GM19025 (cell line): ENCODE results near the gene PUSL1.

Source experiments
- ATAC-seq: cut with Tn5 transposase; IDR thresholded peaks from one replicate; pipeline ENCODE4 v1.9.1; 2021; ENCODE audit warnings: mild to moderate bottlenecking, low read depth, moderate library complexity; ENCODE audit not compliant: unreplicated experiment

The PUSL1 gene

GRCh38 chr1:1307923-1308755, at the start of gene PUSL1, which contains the start of gene ACAP3:
Gene PUSL1, plus strand, starts transcription at chr1:1308597. Its CDS starts 47 bp downstream, at chr1:1308644.
Gene ACAP3, minus strand, starts transcription at chr1:1307930. Its CDS starts 115 bp downstream, at chr1:1307815.
- peak; percentile 59 for ATAC-seq

DNA sequence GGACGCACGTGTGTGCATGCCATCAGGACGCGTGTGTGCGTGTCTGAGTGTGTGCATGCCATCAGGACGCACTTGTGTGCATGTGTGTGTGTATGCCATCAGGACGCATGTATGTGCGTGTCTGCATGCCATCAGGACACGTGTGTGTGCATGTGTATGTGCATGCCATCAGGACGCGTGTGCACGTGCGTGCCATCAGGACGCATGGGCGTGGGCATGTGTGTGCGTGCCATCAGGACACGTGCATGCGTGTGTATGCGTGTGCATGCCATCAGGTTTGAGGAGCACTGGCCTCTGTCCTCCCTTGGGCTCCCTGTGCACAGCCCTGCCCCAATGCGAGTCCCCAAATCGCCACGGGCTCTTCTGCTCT, 49.3 kb upstream of the PUSL1 start:
- no peak for ATAC-seq

- no peak for ATAC-seq
Observed at GRCh38 chr1:1259540-1259939, 48.9 kb upstream of the PUSL1 start.

- no peak for ATAC-seq
Observed at GRCh38 chr1:1259951-1260600, 48.3 kb upstream of the PUSL1 start.

GRCh38 chr1:1260843-1261560, 47.4 kb upstream of the PUSL1 start:
- ATAC-seq = no peak

- ATAC-seq = no peak
Observed at GRCh38 chr1:1262071-1262470, 46.3 kb upstream of the PUSL1 start.

DNA sequence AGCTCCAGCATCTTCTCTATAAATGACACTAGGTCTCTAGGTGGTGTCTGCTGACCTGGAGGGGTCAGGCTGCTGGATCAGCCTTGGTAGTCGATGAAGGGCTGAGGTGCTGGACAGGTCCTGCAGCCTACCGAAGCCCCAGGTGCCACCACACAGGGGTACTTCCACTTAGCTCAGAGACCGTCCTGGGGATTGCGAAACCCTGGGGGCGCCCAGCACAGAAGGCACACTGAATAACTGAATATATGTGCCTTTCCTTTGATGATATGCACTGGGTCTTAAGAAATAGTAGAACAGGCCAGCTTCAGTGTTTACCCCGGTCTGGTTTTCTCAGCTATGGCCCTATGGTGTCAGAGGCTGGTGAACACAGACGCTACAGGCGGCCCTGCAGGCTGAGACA, 45.6 kb upstream of the PUSL1 start:
- no peak for ATAC-seq

DNA sequence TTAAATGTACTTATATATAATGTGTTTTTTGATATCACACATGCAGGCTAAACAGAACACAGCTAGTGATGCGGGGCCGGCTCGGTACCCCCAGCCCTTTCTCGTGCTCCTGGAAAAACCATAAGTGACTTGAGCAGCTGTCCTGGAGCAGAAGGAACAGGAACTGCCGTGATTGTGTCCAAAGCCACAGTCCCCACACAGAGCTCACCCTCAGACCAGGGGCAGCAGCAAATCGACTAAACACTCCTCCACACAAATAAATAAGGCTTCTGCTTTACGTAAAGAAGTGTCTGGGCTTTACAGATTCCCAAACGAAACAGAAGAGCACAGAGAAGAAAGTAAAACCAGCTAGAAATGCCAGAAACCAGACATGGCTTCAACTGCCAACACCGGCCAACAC, 44.4 kb upstream of the PUSL1 start:
- ATAC-seq = no peak

GRCh38 chr1:1264868-1265272, 43.5 kb upstream of the PUSL1 start:
- no peak for ATAC-seq

GRCh38 chr1:1267488-1268283, 40.7 kb upstream of the PUSL1 start:
- no peak for ATAC-seq

DNA sequence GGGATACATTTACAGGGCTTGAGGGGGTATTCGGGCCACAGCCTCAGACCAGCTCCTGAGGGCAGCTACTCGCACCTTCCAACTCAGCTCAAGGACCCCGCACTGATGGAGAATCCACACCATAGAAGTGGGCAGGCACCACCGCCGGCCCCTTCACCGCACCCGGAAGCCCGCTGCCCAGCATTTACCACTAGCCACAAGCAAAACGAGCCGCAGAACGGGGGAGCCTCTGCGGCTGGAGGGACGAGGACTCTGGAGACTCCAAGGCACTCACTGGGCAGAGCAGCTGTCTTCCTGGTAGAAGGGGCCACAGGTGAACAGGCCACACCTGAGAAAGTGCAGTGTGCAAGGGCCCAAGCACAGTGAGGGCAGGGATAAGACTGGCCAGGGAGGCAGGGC, 40.1 kb upstream of the PUSL1 start:
- ATAC-seq = no peak

DNA sequence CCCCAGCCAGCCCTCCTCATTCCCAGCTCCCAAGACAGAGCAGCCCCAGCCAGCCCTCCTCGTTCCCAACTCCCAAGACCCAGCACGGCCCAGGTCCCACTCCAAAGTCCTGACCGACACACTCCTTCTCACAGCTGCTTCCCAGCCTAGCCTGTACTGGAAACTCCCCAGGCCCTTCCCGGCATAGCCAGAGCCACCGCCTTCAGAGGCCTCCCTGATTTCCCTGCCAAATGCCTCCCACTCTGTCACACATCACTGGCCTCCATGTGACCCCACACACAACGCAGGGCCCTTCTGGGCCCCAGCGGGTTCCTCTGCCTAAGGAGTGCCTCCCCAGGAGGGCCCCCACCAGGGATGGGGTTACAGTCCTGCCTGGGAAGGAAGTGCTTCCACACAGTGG, 37.6 kb upstream of the PUSL1 start:
- no peak for ATAC-seq

- no peak for ATAC-seq
Observed at GRCh38 chr1:1272341-1273208, 35.8 kb upstream of the PUSL1 start.

GRCh38 chr1:1273209-1273511, 35.2 kb upstream of the PUSL1 start:
- peak; percentile 10 for ATAC-seq

DNA sequence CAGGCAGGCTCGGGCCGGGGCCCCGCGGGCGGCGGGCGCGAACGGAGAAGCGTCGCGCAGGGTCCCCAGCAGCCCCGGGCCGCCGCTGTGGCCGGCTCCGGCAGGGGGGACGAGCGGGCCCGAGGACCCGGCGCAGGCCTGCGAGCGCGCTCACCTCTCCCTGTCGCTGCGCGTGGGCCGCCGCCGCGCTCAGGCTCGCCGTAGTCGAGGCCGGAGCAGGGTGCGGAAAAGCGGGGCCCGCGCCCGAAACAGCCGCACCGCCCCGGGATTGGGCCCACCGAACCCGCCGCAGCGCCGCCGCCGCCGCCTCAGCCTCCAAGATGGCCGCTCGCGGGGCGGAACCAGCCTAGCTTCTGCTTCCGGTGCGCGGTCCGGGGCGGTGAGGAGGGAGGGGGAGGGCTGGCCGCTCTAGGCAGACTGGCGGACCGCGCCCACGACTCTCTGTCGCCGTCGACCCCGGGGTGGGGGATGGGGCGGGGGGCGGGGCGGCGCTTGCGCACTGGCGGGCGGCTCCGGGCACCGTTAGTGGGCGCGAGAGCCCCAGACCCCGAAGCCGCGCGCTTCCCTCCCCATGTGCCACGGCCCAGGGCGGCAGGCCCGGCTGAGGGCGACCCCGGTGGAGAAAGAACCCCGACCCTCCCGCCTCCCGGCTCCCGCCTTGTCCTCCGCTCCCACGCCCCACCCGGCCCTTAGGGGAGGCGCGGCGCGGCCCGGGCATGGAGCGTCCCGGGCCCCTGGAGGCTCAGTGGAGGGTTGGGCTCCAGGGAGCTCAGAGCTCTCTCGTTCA, 34.7 kb upstream of the PUSL1 start, which contains the start of gene UBE2J2:
Gene UBE2J2, minus strand, starts transcription at position 343 of the 787 bp plus-strand sequence. CDS start 5,862 bp downstream, outside the sequence.
- ATAC-seq = peak; percentile 93

DNA sequence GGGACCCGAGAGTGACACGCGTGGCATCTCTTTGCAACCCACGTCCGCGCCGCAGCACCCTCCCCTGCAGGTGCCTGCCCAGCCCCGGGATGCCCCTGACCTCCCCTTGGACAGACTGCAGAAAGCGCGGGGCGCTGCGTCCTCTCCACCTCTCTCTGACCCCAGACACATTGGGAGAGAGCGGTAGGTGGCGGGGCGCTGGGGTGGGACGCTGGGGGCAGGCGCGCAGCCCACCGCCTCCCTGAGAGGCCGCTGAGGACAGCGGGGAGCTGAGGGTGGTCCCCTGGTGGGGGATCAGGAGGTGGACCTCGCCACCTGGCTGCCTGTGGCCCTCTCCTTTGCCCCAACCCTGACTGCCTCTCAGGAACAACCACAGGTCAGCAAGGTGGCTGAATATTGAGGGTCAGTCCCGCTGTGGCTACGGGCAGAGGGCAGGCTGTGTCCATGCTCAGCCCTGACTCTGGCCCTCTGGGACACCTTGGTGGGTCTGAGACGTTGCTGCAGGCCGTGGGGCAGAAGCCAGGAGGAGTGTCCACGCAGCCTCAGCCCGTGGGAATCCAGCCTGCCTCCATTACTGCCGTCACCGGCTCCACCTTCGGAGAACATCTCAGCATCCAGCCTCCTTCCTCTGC, 34.0 kb upstream of the PUSL1 start:
- no peak for ATAC-seq

DNA sequence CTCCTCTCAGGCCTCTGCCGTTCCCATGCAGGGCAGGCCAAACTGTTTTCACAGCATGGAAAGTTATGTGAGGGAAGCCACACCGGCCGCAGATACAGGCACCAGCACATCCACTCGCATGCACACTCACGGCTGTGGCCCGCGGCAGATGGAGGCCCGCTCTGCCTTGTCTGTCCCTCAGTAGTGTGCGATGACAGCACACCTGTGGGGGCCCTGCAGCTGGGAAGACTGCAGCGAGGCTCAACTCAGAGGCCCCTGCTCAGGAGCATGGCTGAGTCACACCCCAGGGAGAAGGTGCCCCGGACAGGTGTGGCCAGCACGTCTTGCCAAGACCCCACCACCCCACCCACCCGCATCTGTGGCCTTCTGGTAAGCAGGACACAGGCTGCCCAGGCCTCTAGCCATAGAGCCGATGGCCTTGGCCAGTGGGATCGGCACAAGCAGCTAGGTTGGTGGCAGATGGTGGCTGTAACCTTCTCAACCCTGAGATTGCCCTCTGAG, 33.4 kb upstream of the PUSL1 start:
- no peak for ATAC-seq

DNA sequence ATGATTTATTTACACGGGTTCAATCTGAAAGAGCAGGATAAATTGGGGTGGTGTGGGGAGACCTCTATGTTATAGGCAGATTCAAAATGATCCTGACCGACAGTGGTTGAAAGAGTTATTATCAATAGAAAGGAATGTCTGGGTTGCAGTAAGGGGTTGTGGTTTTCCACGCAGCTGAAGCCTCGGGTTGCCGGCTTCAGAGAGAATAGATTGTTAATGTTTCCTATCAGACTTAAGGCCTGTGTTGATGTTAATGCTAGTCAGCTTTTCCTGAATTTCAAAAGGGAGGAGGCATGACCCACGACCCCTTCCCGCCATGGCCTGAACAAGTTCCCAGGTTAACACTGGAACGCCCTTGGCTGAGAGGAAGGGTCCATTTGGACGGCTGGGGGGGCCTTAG, 32.6 kb upstream of the PUSL1 start:
- ATAC-seq = no peak
